Choroid plexus epithelial cell (primary cell): Measurements from ENCODE around the gene POLN.
A peak's percentile ranks its signal among the peaks of the same experiment; 100 is the strongest.

ENCODE experiments used
- DNase-seq: peaks from one replicate; pipeline ENCODE4 v3.0.0-alpha.2; 2010; ENCODE audit warnings: low read depth
- H3K4me3 ChIP-seq: 2 replicates; pipeline ENCODE4 v1.5.1; 2011; ENCODE audit warnings: low read depth, mild to moderate bottlenecking, control low read depth, low read length, moderate library complexity
- TF ChIP-seq, protein P1 (sequence below): conservative IDR thresholded peaks from 2 replicates; pipeline ENCODE4 v1.5.1; 2011; ENCODE audit warnings: low read depth, mild to moderate bottlenecking, control low read depth, inconsistent platforms, low read length, moderate library complexity

The POLN gene

DNA sequence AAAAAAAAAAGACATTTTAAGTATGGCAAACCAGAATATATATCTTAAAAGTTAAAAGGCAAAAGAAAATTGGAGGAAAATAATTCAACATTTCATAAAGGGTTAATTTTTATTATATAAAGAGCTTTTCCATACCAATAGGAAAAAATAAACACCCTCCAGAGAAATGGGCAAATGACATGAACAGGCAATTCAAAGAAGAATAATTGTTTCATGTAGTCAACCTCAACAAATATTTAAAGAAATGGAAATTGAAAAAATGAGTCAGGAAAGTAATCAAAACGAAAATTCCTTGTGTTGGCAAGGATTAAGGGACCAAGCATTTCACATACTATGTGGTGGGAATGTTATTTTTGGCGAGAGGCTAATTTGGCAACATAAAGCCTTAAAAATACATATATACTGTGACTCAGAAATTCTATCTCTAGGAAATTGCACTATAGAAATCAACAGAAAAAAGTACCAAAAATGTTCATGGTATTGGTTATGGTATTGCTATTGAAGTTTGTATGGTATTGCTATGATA lies 87.6 kb downstream of the POLN start:
- TF ChIP-seq, protein P1, sequence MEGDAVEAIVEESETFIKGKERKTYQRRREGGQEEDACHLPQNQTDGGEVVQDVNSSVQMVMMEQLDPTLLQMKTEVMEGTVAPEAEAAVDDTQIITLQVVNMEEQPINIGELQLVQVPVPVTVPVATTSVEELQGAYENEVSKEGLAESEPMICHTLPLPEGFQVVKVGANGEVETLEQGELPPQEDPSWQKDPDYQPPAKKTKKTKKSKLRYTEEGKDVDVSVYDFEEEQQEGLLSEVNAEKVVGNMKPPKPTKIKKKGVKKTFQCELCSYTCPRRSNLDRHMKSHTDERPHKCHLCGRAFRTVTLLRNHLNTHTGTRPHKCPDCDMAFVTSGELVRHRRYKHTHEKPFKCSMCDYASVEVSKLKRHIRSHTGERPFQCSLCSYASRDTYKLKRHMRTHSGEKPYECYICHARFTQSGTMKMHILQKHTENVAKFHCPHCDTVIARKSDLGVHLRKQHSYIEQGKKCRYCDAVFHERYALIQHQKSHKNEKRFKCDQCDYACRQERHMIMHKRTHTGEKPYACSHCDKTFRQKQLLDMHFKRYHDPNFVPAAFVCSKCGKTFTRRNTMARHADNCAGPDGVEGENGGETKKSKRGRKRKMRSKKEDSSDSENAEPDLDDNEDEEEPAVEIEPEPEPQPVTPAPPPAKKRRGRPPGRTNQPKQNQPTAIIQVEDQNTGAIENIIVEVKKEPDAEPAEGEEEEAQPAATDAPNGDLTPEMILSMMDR = no peak
- no peak overlapping the region for H3K4me3 ChIP-seq
- DNase-seq = no peak

DNA sequence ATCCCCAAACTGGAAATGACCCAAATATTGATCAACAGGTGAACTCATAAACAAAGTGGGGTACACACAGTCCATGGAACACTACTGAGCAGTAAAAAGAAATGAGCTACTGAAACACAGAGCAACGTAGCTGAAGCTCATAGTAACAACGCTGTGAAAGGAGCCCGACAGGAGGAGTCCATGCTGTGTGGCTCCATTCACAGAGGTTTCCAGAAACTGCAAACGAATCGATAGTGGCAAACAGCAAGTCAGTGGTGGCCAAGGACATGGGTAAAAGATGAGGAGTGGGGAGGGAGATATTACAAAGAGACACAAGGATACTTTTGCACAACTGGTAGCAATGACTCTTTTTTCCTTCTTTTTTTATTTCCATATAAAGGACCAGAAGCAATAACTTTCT lies 90.4 kb downstream of the POLN start:
- no peak overlapping the region for H3K4me3 ChIP-seq
- TF ChIP-seq, protein P1 = no peak
- DNase-seq = no peak

DNA sequence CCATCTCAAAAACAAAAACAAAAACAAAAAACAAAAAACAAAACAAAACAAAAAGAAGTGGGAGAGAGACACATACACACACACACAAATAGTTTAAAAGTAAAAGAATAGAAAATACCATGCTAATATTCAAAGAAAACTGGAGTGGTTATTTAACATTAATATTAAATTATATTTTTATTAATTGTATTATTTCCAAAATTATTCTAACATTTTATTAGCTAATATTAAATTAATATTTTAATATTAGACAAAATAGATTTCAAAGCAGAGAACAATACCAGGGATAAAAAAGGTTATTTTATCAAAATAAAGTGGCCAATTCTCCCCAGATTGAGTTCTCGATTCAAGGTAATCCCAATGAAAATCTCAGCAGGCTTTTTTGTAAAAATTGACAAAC lies 91.8 kb downstream of the POLN start:
- no peak for DNase-seq
- TF ChIP-seq, protein P1 = no peak
- H3K4me3 ChIP-seq = no peak overlapping the region

DNA sequence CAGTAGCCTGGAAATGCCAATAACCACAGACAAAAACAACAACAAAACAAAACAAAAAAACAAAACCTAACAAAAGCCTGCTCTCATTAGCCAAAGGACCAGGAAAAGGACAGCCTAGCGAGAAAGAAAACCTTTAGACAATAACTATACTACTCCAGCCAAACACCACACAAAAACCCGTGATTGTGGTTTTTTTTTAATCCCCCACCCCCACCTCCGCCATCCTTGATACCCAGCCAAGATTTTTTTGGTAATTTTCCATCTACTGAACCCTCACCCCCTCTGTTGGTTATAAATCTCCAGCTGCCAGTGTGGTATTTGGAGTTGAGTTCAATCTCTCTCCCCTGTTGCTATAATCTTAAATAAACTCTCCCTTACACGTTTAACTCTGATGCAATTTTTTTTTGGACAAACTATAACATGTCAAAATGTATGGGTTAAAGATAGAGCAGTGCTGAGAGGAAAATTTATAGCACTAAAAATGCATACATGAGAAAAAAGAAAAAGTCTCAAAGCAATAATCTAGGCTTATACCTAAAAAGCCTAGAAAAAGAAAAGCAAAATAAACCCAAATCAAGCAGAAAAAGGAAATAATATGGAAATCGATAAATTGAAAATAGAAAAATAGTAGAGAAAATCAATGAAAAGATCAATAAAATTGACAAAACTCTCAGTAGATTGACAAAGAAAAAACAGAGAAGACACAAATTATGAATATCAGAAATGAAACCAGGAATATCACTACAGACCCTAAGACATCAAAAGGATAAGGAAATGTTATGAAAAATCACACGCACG lies 99.1 kb downstream of the POLN start:
- peak; percentile 41 for DNase-seq
- TF ChIP-seq, protein P1 = no peak
- H3K4me3 ChIP-seq = no peak overlapping the region

DNA sequence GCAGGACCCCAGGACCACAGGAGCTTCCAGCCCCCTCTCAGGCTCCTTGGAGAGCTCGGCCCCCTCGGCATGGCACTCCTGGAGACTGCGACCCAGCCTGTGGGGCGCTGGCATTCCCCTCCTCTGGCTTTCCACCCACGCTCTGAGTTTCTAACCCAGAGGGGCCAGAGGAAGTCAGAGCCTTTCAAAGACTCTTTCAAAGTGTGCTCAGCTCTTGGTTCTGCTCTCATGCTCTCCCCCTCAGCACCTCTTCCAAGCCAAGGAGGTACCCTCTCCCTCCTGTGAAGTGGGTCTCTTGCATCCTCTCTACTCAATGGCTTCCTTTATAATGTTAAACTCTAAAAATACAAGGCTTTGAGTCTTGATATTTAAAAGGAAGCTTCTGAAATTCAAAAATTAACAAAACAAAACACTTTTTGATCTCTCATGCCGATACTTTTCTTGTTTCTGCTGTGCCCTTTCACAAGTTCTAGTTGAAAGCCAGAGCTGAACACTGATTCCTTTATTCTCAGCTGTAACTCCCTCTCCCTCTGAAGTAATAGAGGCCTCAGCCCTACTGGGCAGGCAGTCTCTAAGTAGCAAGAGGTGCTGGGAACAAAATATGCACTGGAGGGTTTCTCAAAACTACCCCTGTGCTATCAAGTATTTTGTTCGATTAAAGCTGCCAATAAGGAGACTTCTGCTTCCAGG lies 100.0 kb downstream of the POLN start:
- no peak overlapping the region for H3K4me3 ChIP-seq
- TF ChIP-seq, protein P1 = no peak
- DNase-seq = peak; percentile 18

DNA sequence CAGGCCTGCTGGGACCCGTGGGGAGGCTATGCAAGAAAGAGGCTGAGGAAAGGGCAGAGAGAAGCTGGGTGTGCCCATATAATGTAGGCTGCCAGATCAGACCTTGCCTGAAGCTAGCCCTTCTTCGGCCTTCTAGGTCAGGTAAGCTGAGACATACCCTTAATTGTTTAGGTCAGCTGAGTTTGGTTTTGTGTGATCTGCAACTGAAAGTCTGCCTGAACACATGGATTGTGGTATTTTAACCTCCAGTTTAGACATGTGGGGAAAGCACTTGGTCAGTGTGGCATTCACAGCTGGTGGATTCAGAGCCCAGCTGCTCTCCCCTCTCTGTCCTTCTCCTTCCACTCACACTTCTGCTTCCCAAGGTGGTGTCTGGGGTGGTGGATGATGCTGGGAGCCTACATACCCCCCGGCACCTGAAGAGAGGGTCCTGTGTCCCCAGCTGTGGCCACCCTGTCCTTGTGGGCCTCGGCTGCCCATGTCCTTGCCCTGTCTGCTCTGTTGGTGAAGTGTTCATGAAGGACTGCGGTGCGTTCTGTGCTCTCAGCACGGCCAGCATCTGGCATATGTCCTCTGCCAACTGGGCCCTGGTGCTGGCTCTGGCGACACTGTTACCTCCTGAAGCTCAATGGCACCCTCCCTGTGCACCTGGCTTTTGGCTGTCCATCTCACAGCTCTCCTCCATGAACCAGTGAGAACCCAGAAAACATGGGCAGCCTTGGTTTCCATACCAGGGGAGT lies 100.7 kb downstream of the POLN start:
- TF ChIP-seq, protein P1 = no peak
- no peak for DNase-seq
- no peak overlapping the region for H3K4me3 ChIP-seq
